PC-3 (cell line): ENCODE measurements around the gene BCAS3. TPM values are rescaled to one million over a fixed set of nuclear protein-coding genes. Genes with fewer than 3 reads are reported as not detected.

Experiments used
- ATAC-seq: fragments of 200-7000 bp; cut with Tn5 transposase; 2 replicates; pipeline ENCODE4 v1.9.1; 2020; ENCODE audit warnings: mild to moderate bottlenecking, moderate library complexity
- BruUV-seq: library from RNA; stranded (reverse); fragments of 400-500 nt; replicated peaks from 2 replicates; lab custom pipeline; 2021; lab: Mats Ljungman, UMichigan
- CTCF ChIA-PET: fragments of 300-600 bp; sonication (Branson Sonifier 250); formaldehyde crosslinking; loops from one replicate; lab custom pipeline; 2022; ENCODE audit warnings: antibody characterized with exemption; lab: Charles Lee
- POLR2A ChIA-PET: fragments of 300-600 bp; sonication (Branson Sonifier 250); formaldehyde crosslinking; loops from one replicate; lab custom pipeline; 2022; ENCODE audit warnings: antibody characterized with exemption; ENCODE audit not compliant: unreplicated experiment; lab: Charles Lee
- DNase-seq: peaks from one replicate; pipeline ENCODE4 v3.0.0-alpha.2; 2015
- H2AFZ ChIP-seq: fragments of 300-600 bp; sonication (generic); 2 replicates; pipeline ENCODE4 v1.6.0; 2016; ENCODE audit warnings: antibody characterized with exemption, low read length
- H3F3A ChIP-seq: fragments of 300-600 bp; sonication (generic); one replicate; pipeline ENCODE4 v1.6.0; 2017; ENCODE audit warnings: antibody characterized with exemption, low read length, control low read depth, mild to moderate bottlenecking; ENCODE audit not compliant: unreplicated experiment
- H3K27ac ChIP-seq: fragments of 300-600 bp; sonication (generic); 2 replicates; pipeline ENCODE4 v1.5.1; 2016; ENCODE audit warnings: mild to moderate bottlenecking, low read length
- H3K27me3 ChIP-seq: fragments of 300-600 bp; sonication (generic); 2 replicates; pipeline ENCODE4 v1.6.1; 2016; ENCODE audit warnings: low read length, mixed read lengths
- H3K36me3 ChIP-seq: fragments of 300-600 bp; sonication (generic); 2 replicates; pipeline ENCODE4 v1.6.1; 2016; ENCODE audit warnings: low read depth, mixed run types, low read length, mixed read lengths
- H3K4me1 ChIP-seq: fragments of 300-600 bp; sonication (generic); 2 replicates; pipeline ENCODE4 v1.5.1; 2016; ENCODE audit warnings: low read length; ENCODE audit not compliant: insufficient read depth
- H3K4me2 ChIP-seq: fragments of 300-600 bp; sonication (generic); 2 replicates; pipeline ENCODE4 v1.6.0; 2016; ENCODE audit warnings: low read length
- H3K4me3 ChIP-seq: fragments of 300-600 bp; sonication (generic); 2 replicates; pipeline ENCODE4 v1.5.1; 2016; ENCODE audit warnings: mild to moderate bottlenecking, low read length, mixed read lengths
- H3K79me2 ChIP-seq: fragments of 300-600 bp; sonication (generic); 2 replicates; pipeline ENCODE4 v1.6.1; 2017; ENCODE audit warnings: low read length, mixed read lengths
- H3K9ac ChIP-seq: fragments of 300-600 bp; sonication (generic); 2 replicates; pipeline ENCODE4 v1.6.0; 2016; ENCODE audit warnings: mild to moderate bottlenecking, low read length
- H3K9me2 ChIP-seq: fragments of 300-600 bp; sonication (generic); replicated peaks from 2 replicates; pipeline ENCODE4 v1.6.1; 2016; ENCODE audit warnings: mixed run types, low read length, mixed read lengths
- H3K9me3 ChIP-seq: fragments of 300-600 bp; sonication (generic); 2 replicates; pipeline ENCODE4 v1.6.1; 2016; ENCODE audit warnings: low read length, mixed read lengths
- H4K20me1 ChIP-seq: fragments of 300-600 bp; sonication (generic); 2 replicates; pipeline ENCODE4 v1.6.1; 2016; ENCODE audit warnings: low read length, mixed read lengths
- CTCF ChIP-seq: fragments of 300-600 bp; sonication (generic); conservative IDR thresholded peaks from 2 replicates; pipeline ENCODE4 v1.5.1; 2017; ENCODE audit warnings: antibody characterized with exemption, low read depth, mild to moderate bottlenecking, low read length
- EZH2 ChIP-seq: fragments of 300-600 bp; sonication (generic); IDR thresholded peaks from one replicate; pipeline ENCODE4 v1.6.1; 2017; ENCODE audit warnings: antibody characterized with exemption, mild to moderate bottlenecking, low read length; ENCODE audit not compliant: unreplicated experiment
- EZH2phosphoT487 ChIP-seq: fragments of 300-600 bp; sonication (generic); IDR thresholded peaks from 2 replicates; pipeline ENCODE4 v1.6.1; 2018; ENCODE audit warnings: mild to moderate bottlenecking, antibody characterized with exemption, low read length, borderline replicate concordance
- intact Hi-C: fragments of 100-400 bp; cut with micrococcal nuclease; formaldehyde crosslinking; loops from 2 replicates; pipeline ENCODE4 v1.9.0; 2023
- total RNA-seq: library from RNA; depleted of rRNA; stranded (reverse); fragments of >200 nt; gene quantifications from 2 replicates; pipeline ENCODE4 v1.2.3, GENCODE V29; 2014

BCAS3 gene
- total RNA-seq, 1 experiment from 2014 or later: 25.9 TPM

- ATAC-seq (no peak), DNase-seq (no peak)
- Histone ChIP-seq H3K4me1 (peaks cover 20% of the 10 kb centered on the region), H3K4me3 (peak overlapping the region; percentile 72), H3K27me3 (no peaks in the 10 kb centered on the region), H2AFZ (peak overlapping the region; percentile 70), H3K27ac (no peak overlapping the region), H3K9me3 (no peaks in the 10 kb centered on the region), H3F3A (no peaks in the 10 kb centered on the region), H3K4me2 (peak overlapping the region; percentile 94), H3K36me3 (no peaks in the 10 kb centered on the region), H4K20me1 (no peaks in the 10 kb centered on the region), H3K9ac (peak overlapping the region; percentile 26), H3K9me2 (no peaks in the 10 kb centered on the region), H3K79me2 (peaks cover 20% of the 10 kb centered on the region)
- intact Hi-C loops: loop anchor here (2.0 kb wide), 1 partner anchor 430 kb away; no protein-coding TSS in a partner anchor
- BruUV-seq: TSS peak; percentile 57
- TF ChIP-seq EZH2phosphoT487 (no peak), CTCF (no peak), EZH2 (no peak)
- ChIA-PET POLR2A (no interaction called here), CTCF (interaction anchor here (0.5 to 1.0 kb wide), 3 partner anchors 8 to 650 kb away, joined by 3 to 7 read pairs (median 3); no protein-coding TSS in a partner anchor)
Measured at GRCh38 chr17:61400717-61401388, 723.2 kb downstream of the BCAS3 start.

DNA sequence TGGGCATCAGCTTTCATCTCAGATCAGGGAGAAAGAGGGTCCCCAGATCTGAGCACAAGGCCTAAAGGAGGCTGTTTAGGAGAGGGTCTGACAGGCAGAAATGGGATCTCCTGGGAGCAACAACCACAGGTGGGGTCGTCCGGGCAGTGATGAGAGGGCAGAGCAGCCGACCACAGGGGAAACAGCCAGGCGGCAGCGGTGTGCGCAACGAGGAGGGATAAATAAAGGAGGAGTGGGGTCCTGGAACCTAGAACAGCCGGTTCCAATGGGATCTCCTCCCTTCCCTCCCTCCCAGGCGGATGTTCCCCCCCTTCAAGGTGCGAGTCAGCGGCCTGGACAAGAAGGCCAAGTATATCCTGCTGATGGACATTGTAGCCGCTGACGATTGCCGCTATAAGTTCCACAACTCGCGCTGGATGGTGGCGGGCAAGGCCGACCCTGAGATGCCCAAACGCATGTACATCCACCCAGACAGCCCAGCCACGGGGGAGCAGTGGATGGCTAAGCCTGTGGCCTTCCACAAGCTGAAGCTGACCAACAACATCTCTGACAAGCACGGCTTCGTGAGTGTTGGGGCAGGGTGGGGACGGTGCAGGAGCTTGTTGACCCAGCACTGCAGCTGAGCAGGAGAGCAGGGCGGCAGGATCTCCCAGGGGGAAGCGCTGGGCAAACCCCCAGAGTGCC lies 723.9 kb downstream of the BCAS3 start:
- no peaks in the 10 kb centered on the region for H3K9me3 ChIP-seq
- no peaks in the 10 kb centered on the region for H4K20me1 ChIP-seq
- peaks cover 20% of the 10 kb centered on the region for H3K79me2 ChIP-seq
- DNase-seq (no peak), ATAC-seq (no peak)
- no peaks in the 10 kb centered on the region for H3K27me3 ChIP-seq
- H2AFZ ChIP-seq: peak overlapping the region; percentile 70
- CTCF ChIA-PET: interaction anchor here (0.5 to 0.6 kb wide), 2 partner anchors 42 to 649 kb away, joined by 3 read pairs; no protein-coding TSS in a partner anchor
- POLR2A ChIA-PET: no interaction called here
- H3K9me2 ChIP-seq: no peaks in the 10 kb centered on the region
- no peaks in the 10 kb centered on the region for H3F3A ChIP-seq
- H3K4me1 ChIP-seq: peaks cover 20% of the 10 kb centered on the region
- peak overlapping the region; percentile 94 for H3K4me2 ChIP-seq
- H3K27ac ChIP-seq: no peak overlapping the region
- H3K9ac ChIP-seq: peak overlapping the region; percentile 26; the same call in 1 of the 2 replicates
- peak overlapping the region; percentile 72 for H3K4me3 ChIP-seq
- intact Hi-C loops: loop anchor here (2.0 kb wide), 1 partner anchor 431 kb away; no protein-coding TSS in a partner anchor
- TF ChIP-seq EZH2 (no peak), CTCF (no peak)
- no peaks in the 10 kb centered on the region for H3K36me3 ChIP-seq
- BruUV-seq: no TSS peak

- Histone ChIP-seq H2AFZ (no peak overlapping the region), H3K36me3 (no peaks in the 10 kb centered on the region), H3K4me1 (peaks cover 20% of the 10 kb centered on the region), H3F3A (no peaks in the 10 kb centered on the region), H3K27me3 (no peaks in the 10 kb centered on the region), H4K20me1 (no peaks in the 10 kb centered on the region), H3K9me3 (no peaks in the 10 kb centered on the region), H3K9ac (no peak overlapping the region), H3K79me2 (peaks cover 20% of the 10 kb centered on the region), H3K4me3 (no peak overlapping the region), H3K9me2 (no peaks in the 10 kb centered on the region), H3K4me2 (no peak overlapping the region), H3K27ac (no peak overlapping the region)
- ATAC-seq (no peak), DNase-seq (no peak)
- ChIA-PET CTCF (no interaction called here), POLR2A (no interaction called here)
- TF ChIP-seq CTCF (no peak), EZH2 (no peak), EZH2phosphoT487 (no peak)
- intact Hi-C loops: no loop called here
- no TSS peak for BruUV-seq
Measured at GRCh38 chr17:61402073-61402541, 724.5 kb downstream of the BCAS3 start.
